GM19468 (cell line): ENCODE results near the gene GALT.

Source experiments
- ATAC-seq: cut with Tn5 transposase; IDR thresholded peaks from one replicate; pipeline ENCODE4 v1.9.1; 2021; ENCODE audit warnings: mild to moderate bottlenecking, moderate library complexity, moderate number of reproducible peaks; ENCODE audit not compliant: unreplicated experiment; ENCODE audit errors: extremely low read depth

Gene GALT

DNA sequence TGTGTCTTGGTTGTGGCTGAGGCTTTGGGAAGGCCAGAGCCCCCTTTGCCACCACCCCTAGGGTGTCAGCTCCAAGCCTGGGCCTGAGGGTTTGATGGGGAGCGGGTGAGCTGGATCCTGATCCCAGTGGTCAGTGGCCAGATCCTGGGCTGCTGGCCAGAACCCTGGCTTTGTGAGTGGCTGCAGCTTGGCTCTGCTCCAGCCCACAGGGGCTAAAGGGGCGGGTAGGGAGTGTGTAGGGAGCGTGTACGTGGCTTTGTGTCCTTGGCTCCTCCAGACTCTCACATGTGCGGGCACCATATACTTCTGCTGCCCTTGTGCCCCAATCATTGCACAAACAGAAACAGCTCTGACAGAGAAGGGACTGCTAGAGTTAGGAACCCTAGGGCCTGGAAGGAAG lies 4.3 kb downstream of the GALT start:
- no peak for ATAC-seq

DNA sequence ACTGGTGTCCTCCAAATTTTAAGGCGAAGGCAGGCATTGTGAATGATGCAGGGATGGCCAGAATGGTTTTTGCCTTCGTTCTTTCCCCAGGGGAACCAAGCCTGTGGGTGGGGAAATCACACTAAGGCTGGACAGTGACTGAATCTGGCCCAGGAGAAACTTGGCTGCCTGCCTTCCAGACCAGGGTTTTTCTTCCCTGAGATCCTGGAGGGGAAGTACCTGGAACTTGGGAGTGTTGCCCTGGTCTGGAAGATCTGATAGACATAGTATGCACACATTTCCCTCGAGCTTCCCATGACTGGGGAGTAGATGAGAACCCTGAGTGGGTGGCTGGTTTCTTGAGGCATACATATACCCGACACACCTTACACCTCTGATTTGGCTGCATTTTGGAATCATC lies 4.8 kb downstream of the GALT start:
- no peak for ATAC-seq

GRCh38 chr9:34651876-34652601 lies 5.6 kb downstream of the GALT start, which contains the start of gene IL11RA:
TSS of gene IL11RA (plus strand) at chr9:34652185. CDS start at chr9:34655218, 3,033 bp downstream.
- no peak for ATAC-seq

- no peak for ATAC-seq
These were observed 6.1 kb downstream of the GALT start for GRCh38 chr9:34652602-34653000.

GRCh38 chr9:34653151-34654072 lies 6.9 kb downstream of the GALT start:
- ATAC-seq = no peak

GRCh38 chr9:34654323-34655051 lies 8.0 kb downstream of the GALT start:
- ATAC-seq = no peak

- ATAC-seq = no peak
These were observed 8.9 kb downstream of the GALT start for GRCh38 chr9:34655394-34655793.

- no peak for ATAC-seq
These were observed 10.5 kb downstream of the GALT start for GRCh38 chr9:34656992-34657391.

GRCh38 chr9:34658461-34658860 lies 12.0 kb downstream of the GALT start:
- ATAC-seq = no peak

GRCh38 chr9:34659592-34660253 lies 13.2 kb downstream of the GALT start:
- no peak for ATAC-seq

DNA sequence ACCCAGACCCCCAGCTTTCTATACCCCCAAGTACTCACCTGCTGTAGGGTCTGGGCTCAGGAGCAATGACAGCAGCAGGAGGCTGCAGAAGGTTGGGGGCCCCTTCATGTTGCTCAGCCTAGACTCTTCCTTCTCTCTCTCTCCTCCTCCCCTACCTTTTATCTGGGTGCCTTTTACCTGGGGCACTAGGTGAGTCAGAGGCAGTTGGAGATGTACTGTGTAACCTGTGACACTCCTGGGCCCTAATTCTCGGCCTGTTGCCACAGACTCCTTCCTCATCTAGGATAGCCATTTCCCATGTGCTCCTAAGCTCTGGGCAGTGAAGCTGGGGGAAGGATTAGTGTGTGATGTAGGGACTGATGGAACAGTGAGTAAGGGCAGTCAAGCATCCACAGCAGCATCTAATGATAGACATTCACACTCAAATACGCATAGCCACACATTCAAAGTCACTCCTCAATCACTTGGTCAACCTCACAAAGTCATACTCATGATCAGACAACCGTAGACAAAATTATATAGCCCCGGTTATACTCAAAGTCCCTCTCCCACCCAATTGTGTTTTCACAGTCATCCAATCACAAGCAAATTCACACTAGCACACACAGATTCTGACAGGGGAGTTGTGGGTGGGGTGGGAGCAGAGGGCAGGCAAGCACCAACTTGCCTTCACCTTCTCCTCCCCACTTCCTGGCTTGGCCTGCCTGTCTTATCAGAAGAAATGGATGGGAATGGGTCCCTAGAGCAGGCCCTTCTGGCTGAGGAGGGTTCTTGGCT lies 16.2 kb downstream of the GALT start, which contains the start of gene CCL27:
Gene CCL27, minus strand, starts transcription at position 132 of the 777 bp plus-strand sequence. Its CDS starts 24 bp downstream, at position 108.
- no peak for ATAC-seq

- ATAC-seq = no peak
These were observed 16.8 kb downstream of the GALT start for GRCh38 chr9:34663303-34663605.

GRCh38 chr9:34664281-34665066 lies 18.0 kb downstream of the GALT start:
- ATAC-seq = no peak

DNA sequence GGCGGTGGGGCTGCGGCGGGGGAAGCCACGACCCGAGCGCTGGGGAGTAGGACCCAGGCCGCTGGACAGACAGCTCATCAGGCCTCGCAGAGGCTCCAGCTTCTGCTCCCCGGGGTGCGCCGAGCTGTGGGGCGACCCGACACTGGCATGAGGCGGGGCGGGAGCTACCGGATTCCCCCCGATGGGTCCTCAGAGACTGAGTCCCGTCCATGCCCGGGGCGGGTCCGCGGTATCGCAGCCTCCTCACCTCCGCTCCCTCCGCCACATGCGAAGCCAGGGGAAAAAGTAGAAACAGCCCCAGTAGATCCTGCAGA lies 18.5 kb downstream of the GALT start:
- ATAC-seq = peak; percentile 10

GRCh38 chr9:34665381-34666250 lies 19.1 kb downstream of the GALT start:
- ATAC-seq = peak; percentile 21

DNA sequence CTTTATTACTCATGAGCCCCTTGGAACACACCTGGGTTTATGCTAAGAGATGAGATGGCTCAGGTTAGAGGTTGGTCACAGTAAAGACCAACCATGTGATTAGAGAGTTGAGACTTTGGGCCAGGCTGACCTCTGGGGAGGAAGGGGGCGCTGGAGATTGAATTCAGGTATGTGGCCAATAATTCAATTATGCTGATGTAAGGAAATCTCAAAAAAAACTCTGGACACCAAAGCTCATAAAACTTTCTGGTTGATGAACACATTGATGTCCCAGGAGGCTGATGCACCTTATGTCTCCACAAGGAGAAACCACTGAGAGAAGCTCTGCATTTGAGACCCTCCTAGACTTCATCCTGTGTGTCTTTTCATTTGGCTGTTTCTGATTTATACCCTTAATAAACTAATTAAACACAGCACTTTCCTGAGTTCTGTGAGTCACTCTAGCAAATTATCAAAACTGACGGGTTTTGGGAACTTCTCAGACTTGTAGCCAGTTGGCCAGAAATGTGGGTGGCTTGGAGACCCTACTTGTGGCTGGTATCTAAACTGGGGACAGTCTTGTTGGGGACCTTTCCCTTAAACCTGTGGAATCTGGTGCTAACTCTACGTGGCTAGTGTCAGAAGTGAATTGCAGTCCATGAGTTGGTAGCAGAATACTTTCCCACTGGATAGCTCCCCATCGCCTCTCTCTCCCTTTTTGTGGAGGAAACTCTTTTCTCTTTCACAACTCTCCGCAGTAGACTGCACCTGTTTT lies 23.5 kb downstream of the GALT start:
- ATAC-seq = no peak

DNA sequence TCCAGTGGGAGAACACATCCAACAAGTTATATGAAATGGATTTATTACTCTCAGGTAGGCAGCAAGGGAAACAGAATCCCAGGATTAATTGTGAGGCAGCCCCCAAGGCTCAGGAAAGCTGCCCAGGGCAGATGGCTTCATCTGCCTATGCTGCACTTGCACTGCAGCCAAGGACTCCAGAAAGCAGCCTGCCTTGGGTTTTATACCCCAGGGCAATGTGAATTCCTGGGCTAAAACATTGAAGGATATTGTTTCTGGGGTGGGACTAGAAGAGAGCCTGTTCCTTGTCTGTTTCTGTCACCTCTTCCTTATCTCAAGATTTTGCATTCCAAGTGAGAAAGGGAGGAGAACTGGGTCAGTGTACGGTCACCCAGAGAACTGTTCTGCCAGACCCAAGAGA lies 24.8 kb downstream of the GALT start:
- no peak for ATAC-seq
